Activated CD4-positive, alpha-beta memory T cell treated with anti-CD3 and anti-CD28 coated beads for 36 hours (primary cell): Measurements from ENCODE around the gene MPV17. TPM values are rescaled to one million over a fixed set of nuclear protein-coding genes. Genes with fewer than 3 reads are reported as not detected.

Experiments
- CTCF ChIA-PET: fragments of 350-600 bp; sonication (Branson Sonifier 250); formaldehyde crosslinking; loops from one replicate; lab custom pipeline; 2021; ENCODE audit warnings: antibody characterized with exemption, inconsistent platforms; lab: Charles Lee
- POLR2A ChIA-PET: fragments of 350-600 bp; sonication (Branson Sonifier 250); formaldehyde crosslinking; loops from one replicate; lab custom pipeline; 2021; ENCODE audit warnings: antibody characterized with exemption; lab: Charles Lee
- DNase-seq: peaks from one replicate; pipeline ENCODE4 v3.0.0-alpha.2; 2020
- H3K27ac Mint-ChIP-seq: one replicate; pipeline ENCODE4 v1.8.0; 2021; ENCODE audit warnings: mixed read lengths
- H3K27me3 Mint-ChIP-seq: one replicate; pipeline ENCODE4 v1.8.0; 2021; ENCODE audit warnings: mixed read lengths
- H3K36me3 Mint-ChIP-seq: one replicate; pipeline ENCODE4 v1.8.0; 2021; ENCODE audit warnings: mixed read lengths
- H3K4me1 Mint-ChIP-seq: one replicate; pipeline ENCODE4 v1.8.0; 2021; ENCODE audit warnings: low read depth, mixed read lengths
- H3K4me3 Mint-ChIP-seq: one replicate; pipeline ENCODE4 v1.8.0; 2021; ENCODE audit warnings: mild to moderate bottlenecking, mixed read lengths
- H3K9me3 Mint-ChIP-seq: one replicate; pipeline ENCODE4 v1.8.0; 2021; ENCODE audit warnings: mixed read lengths
- intact Hi-C: fragments of 100-400 bp; cut with micrococcal nuclease; formaldehyde crosslinking; loops from one replicate; pipeline ENCODE4 v1.15.1; 2023
- total RNA-seq, 2 experiments: library from RNA; stranded (reverse); gene quantifications; one replicate each; pipeline ENCODE4 v1.2.3, GENCODE V29; 2021

MPV17 gene
- total RNA-seq, 2 experiments from 2014 or later: 85.5 to 86.0 TPM

DNA sequence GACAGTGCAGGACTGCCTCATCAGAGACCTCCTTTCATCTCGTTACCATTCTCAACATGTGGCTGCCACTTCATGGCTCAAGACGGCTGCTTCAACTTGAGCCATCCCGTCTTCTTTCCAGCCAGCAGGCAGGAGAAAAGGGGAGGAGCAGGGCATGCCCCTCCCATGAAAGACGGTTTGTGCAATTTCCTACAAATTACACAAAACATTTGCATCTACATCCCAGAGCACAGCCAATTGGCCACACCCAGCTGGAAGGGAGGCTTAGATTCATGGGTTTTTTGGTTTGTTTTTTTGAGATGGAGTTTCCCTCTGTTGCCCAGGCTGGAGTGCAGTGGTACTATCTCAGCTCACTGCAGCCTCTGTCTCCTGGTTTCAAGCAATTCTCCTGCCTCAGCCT lies 26.4 kb downstream of the MPV17 start:
- no peak overlapping the region for H3K4me3 Mint-ChIP-seq

GRCh38 chr2:27294928-27295327 lies 28.0 kb downstream of the MPV17 start:
- CTCF ChIA-PET: interaction anchor here (1.3 kb wide), 1 partner anchor 8 kb away, joined by 3 read pairs; no protein-coding TSS in a partner anchor
- Mint-ChIP-seq H3K9me3 (no peaks in the 10 kb centered on the region), H3K4me1 (no peaks in the 10 kb centered on the region), H3K4me3 (no peak overlapping the region), H3K27me3 (peaks cover 17% of the 10 kb centered on the region), H3K36me3 (no peaks in the 10 kb centered on the region), H3K27ac (no peak overlapping the region)
- no peak for DNase-seq
- POLR2A ChIA-PET: no interaction called here
- intact Hi-C loops: no loop called here

More for the DNA sequence above, 26.4 kb downstream of the MPV17 start:
- Mint-ChIP-seq H3K4me1 (no peaks in the 10 kb centered on the region), H3K36me3 (no peaks in the 10 kb centered on the region), H3K9me3 (no peaks in the 10 kb centered on the region), H3K27me3 (peaks cover 17% of the 10 kb centered on the region), H3K27ac (no peak overlapping the region)
- intact Hi-C loops: no loop called here
- ChIA-PET POLR2A (no interaction called here), CTCF (interaction anchor here (1.2 to 1.4 kb wide), 2 partner anchors 16 to 450 kb away, joined by 3 to 7 read pairs; no protein-coding TSS in a partner anchor)
- no peak for DNase-seq

DNA sequence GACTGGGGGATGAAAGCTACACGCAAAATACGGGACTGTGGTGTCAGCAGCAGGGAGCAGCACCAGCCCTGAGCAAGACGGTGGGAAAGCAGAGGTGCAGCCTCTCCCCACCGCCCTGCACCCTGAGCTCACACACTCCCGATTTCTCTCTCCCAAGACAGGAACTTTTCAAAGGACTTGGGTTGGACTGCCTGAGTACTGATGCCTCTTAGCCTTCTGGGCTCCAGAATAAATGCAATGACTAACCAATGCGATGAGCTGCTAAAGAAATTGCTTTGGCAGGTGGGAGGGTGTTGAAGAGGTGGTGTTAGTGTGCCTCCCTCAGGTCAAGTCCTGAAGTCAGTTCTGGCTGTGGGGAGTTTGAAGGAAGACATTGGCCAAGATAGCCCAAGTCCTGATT lies 31.0 kb downstream of the MPV17 start:
- H3K27me3 Mint-ChIP-seq: peaks cover 11% of the 10 kb centered on the region
- intact Hi-C loops: no loop called here
- DNase-seq: no peak

GRCh38 chr2:27290549-27290948 lies 32.3 kb downstream of the MPV17 start:
- no peak overlapping the region for H3K4me3 Mint-ChIP-seq
- CTCF ChIA-PET: interaction anchor here (0.9 kb wide), 1 partner anchor 10 kb away, joined by 3 read pairs; no protein-coding TSS in a partner anchor
- no peaks in the 10 kb centered on the region for H3K4me1 Mint-ChIP-seq
- H3K27ac Mint-ChIP-seq: no peak overlapping the region
- peaks cover 11% of the 10 kb centered on the region for H3K27me3 Mint-ChIP-seq
- H3K9me3 Mint-ChIP-seq: no peaks in the 10 kb centered on the region
- intact Hi-C loops: no loop called here
- no peak for DNase-seq
- H3K36me3 Mint-ChIP-seq: no peaks in the 10 kb centered on the region
- POLR2A ChIA-PET: no interaction called here

More for the DNA sequence above, 31.0 kb downstream of the MPV17 start:
- ChIA-PET POLR2A (no interaction called here), CTCF (interaction anchor here (2.8 to 3.0 kb wide), 2 partner anchors 11 to 12 kb away, joined by 16 to 18 read pairs; no protein-coding TSS in a partner anchor)
- Mint-ChIP-seq H3K4me1 (no peaks in the 10 kb centered on the region), H3K36me3 (no peaks in the 10 kb centered on the region), H3K4me3 (no peak overlapping the region), H3K9me3 (no peaks in the 10 kb centered on the region), H3K27ac (no peak overlapping the region)

- H3K4me1 Mint-ChIP-seq: no peaks in the 10 kb centered on the region
- H3K4me3 Mint-ChIP-seq: no peak overlapping the region
- no peak overlapping the region for H3K27ac Mint-ChIP-seq
- no peaks in the 10 kb centered on the region for H3K36me3 Mint-ChIP-seq
- no peak for DNase-seq
- intact Hi-C loops: no loop called here
- peaks cover 11% of the 10 kb centered on the region for H3K27me3 Mint-ChIP-seq
- ChIA-PET POLR2A (no interaction called here), CTCF (interaction anchor here (1.4 kb wide), 1 partner anchor 9 kb away, joined by 8 read pairs; no protein-coding TSS in a partner anchor)
- H3K9me3 Mint-ChIP-seq: no peaks in the 10 kb centered on the region
Measured at GRCh38 chr2:27288610-27289009, 34.3 kb downstream of the MPV17 start.

GRCh38 chr2:27285481-27285880 lies 37.4 kb downstream of the MPV17 start:
- ChIA-PET POLR2A (no interaction called here), CTCF (interaction anchor here (0.8 to 7.5 kb wide), 3 partner anchors 18 to 324 kb away, joined by 3 to 94 read pairs (median 4); no protein-coding TSS in a partner anchor)
- Mint-ChIP-seq H3K4me1 (no peaks in the 10 kb centered on the region), H3K27ac (no peak overlapping the region), H3K36me3 (no peaks in the 10 kb centered on the region), H3K4me3 (no peak overlapping the region), H3K27me3 (peaks cover 18% of the 10 kb centered on the region), H3K9me3 (no peaks in the 10 kb centered on the region)
- DNase-seq: no peak
- intact Hi-C loops: no loop called here

GRCh38 chr2:27284996-27285395 lies 37.9 kb downstream of the MPV17 start:
- H3K27ac Mint-ChIP-seq: no peak overlapping the region
- H3K9me3 Mint-ChIP-seq: no peaks in the 10 kb centered on the region
- no peak for DNase-seq
- POLR2A ChIA-PET: no interaction called here
- peaks cover under 1% of the 10 kb centered on the region for H3K4me1 Mint-ChIP-seq
- intact Hi-C loops: no loop called here
- CTCF ChIA-PET: interaction anchor here (0.6 to 7.5 kb wide), 3 partner anchors 18 to 323 kb away, joined by 3 to 94 read pairs (median 4); no protein-coding TSS in a partner anchor
- no peaks in the 10 kb centered on the region for H3K36me3 Mint-ChIP-seq
- peaks cover 18% of the 10 kb centered on the region for H3K27me3 Mint-ChIP-seq
- H3K4me3 Mint-ChIP-seq: no peak overlapping the region

DNA sequence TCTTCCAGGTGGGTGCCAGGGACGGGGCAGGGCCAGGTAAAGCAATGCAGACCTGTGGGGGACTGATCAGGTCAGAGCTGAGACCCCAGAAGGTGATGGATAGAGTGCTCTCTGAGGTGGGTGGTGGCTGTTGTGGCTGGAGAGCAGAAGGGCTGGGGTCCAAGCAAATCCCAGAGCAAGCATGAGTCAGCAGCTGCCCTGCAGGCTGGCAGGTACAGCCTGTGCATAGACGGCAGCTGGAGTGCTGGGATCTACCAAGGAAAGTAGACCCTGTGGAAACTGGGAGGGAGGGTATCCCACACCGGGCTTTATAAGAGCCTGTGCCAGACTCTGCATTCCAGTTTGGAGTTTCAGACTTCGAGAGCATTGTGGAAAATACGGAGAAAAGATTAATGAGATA lies 40.0 kb downstream of the MPV17 start:
- no peak for DNase-seq
- Mint-ChIP-seq H3K27me3 (peaks cover 16% of the 10 kb centered on the region), H3K27ac (no peak overlapping the region), H3K4me3 (no peak overlapping the region), H3K36me3 (no peaks in the 10 kb centered on the region), H3K9me3 (no peaks in the 10 kb centered on the region), H3K4me1 (peaks cover 2% of the 10 kb centered on the region)
- POLR2A ChIA-PET: interaction anchor here (1.7 kb wide), 1 partner anchor 20 kb away, joined by 5 read pairs; no protein-coding TSS in a partner anchor
- CTCF ChIA-PET: interaction anchor here (0.8 to 7.5 kb wide), 8 partner anchors 10 to 321 kb away, joined by 3 to 94 read pairs (median 6); partner anchors contain the start of genes KHK and SLC30A3
- intact Hi-C loops: no loop called here

DNA sequence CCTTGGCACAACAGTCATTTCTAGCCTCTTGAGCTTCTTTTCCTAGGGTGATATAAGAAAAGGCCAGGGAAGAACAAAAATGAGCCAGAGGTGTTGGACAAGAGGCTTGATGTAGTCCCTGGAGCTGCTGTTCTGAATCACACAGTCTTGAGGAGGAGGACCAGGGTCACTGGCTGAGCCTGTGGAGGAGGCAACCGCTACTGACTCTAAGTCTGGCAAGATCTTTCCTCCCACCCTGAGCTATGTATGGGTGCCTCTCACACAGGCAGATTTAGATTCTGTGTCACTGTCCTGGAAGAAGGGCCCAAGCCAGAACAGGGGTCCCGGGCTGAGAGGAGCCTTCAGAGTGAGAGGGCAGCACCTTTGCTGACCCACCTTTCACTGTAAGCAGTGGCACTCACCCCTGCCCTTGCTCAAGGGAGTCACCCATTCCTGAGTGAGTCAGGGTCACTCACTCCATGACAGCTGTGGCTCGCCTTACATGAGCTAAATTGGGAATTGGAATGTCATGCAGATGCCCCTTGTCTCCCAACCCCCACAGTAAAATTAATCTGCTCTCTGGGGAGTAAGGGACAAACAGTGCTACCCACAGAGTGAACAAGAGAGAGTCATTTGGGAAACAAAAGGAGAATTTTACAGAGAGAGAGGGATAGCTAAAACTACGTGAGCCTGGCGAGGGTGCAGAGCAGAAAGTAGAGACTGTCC lies 40.9 kb downstream of the MPV17 start, which contains the start of gene TRIM54:
TRIM54 (plus strand) TSS at position 575 of the 705 bp plus-strand sequence. CDS start 303 bp downstream, outside the sequence.
- Mint-ChIP-seq H3K36me3 (no peaks in the 10 kb centered on the region), H3K4me1 (peaks cover 2% of the 10 kb centered on the region), H3K27ac (no peak within 1 kb of the TSS), H3K27me3 (peaks cover 20% of the 10 kb centered on the region), H3K4me3 (no peak within 1 kb of the TSS), H3K9me3 (no peaks in the 10 kb centered on the region)
- ChIA-PET POLR2A (interaction anchor here (1.7 kb wide), 1 partner anchor 21 kb away, joined by 5 read pairs; no protein-coding TSS in a partner anchor), CTCF (interaction anchor here (1.3 to 7.5 kb wide), 9 partner anchors 10 to 320 kb away, joined by 5 to 94 read pairs (median 45); partner anchors contain the start of genes KHK and SLC30A3)
- intact Hi-C loops: loop anchor here (2.0 kb wide), 2 partner anchors 19 to 321 kb away; partner anchors contain the start of gene SLC30A3
- DNase-seq: no peak

- POLR2A ChIA-PET: no interaction called here
- H3K27ac Mint-ChIP-seq: no peak overlapping the region
Measured at GRCh38 chr2:27281442-27281841, 41.5 kb downstream of the MPV17 start.

GRCh38 chr2:27280826-27281225 lies 42.1 kb downstream of the MPV17 start:
- peaks cover 2% of the 10 kb centered on the region for H3K4me1 Mint-ChIP-seq
- H3K9me3 Mint-ChIP-seq: no peaks in the 10 kb centered on the region
- intact Hi-C loops: loop anchor here (1.0 to 2.0 kb wide), 4 partner anchors 18 to 320 kb away; partner anchors contain the start of gene SLC30A3
- DNase-seq: no peak
- H3K27ac Mint-ChIP-seq: no peak overlapping the region
- ChIA-PET POLR2A (no interaction called here), CTCF (interaction anchor here (1.0 to 7.5 kb wide), 19 partner anchors 8 to 319 kb away, joined by 3 to 94 read pairs (median 16); partner anchors contain the start of genes ABHD1, KHK, PREB and SLC30A3)
- no peaks in the 10 kb centered on the region for H3K36me3 Mint-ChIP-seq
- H3K27me3 Mint-ChIP-seq: peaks cover 22% of the 10 kb centered on the region
- no peak overlapping the region for H3K4me3 Mint-ChIP-seq

More at GRCh38 chr2:27281442-27281841, 41.5 kb downstream of the MPV17 start:
- H3K36me3 Mint-ChIP-seq: no peaks in the 10 kb centered on the region
- H3K27me3 Mint-ChIP-seq: peaks cover 21% of the 10 kb centered on the region
- CTCF ChIA-PET: interaction anchor here (1.0 to 7.5 kb wide), 11 partner anchors 9 to 320 kb away, joined by 3 to 94 read pairs (median 14); partner anchors contain the start of gene SLC30A3
- H3K4me1 Mint-ChIP-seq: peaks cover 2% of the 10 kb centered on the region
- intact Hi-C loops: loop anchor here (2.0 kb wide), 2 partner anchors 19 to 321 kb away; partner anchors contain the start of gene SLC30A3
- no peak overlapping the region for H3K4me3 Mint-ChIP-seq
- H3K9me3 Mint-ChIP-seq: no peaks in the 10 kb centered on the region
- no peak for DNase-seq
